ENCODE data around the gene GZF1.
"Not testable (repeated sequence)": the region's sequence is repeated elsewhere in the genome, so short reads cannot be mapped to it uniquely, and the experiment has no call there.

The GZF1 gene

DNA sequence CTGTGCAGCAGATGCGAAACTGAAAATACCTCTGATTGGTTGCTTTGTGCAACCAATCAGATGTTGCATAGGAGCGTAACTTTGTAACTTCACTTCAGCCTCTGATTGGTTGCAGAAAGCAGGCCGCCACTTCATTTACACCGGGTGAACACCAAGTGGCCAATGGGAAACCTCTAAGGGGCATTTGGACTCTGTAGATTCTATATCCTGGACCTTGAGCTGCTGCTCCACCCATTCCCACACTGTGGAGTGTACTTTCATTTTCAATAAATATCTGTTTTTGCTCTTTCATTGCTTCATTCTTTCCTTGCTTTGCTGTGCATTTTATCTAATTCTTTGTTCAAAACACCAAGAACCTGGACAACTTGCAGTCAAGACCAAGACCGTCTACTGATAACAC is 25.5 kb upstream of the GZF1 start:
- Mint-ChIP-seq H3K27me3 (no peaks in the 10 kb centered on the region), H3K9me3 (no peaks in the 10 kb centered on the region), H3K4me1 (ENCODE audit: low read depth) (no peaks in the 10 kb centered on the region), H3K36me3 (ENCODE audit: low read depth) (peaks cover 4% of the 10 kb centered on the region), H3K27ac (no peak overlapping the region), H3K4me3 (no peak overlapping the region)

DNA sequence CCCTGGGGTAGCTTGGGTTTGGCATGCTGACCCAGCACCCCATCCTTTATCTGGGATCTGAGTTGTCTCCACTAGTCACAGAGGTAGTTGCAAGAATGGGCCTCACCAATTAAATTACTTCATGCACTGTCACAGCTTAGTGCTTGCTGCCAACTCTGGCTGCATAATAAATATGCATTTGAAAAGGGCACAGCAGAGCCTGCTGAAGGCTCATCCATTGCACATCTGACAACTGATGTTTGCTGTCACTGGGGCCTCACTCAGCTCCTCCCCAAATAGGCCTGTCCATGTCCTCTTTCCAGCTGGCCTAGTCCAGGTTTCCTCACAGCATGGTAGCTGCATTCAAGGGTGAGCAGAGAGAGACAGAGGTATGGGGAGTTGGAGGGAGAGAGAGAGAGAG is 24.7 kb upstream of the GZF1 start:
- H3K9me3 Mint-ChIP-seq = no peaks in the 10 kb centered on the region
- no peak overlapping the region for H3K4me3 Mint-ChIP-seq
- H3K36me3 Mint-ChIP-seq (ENCODE audit: low read depth) = peaks cover 4% of the 10 kb centered on the region
- H3K4me1 Mint-ChIP-seq (ENCODE audit: low read depth) = no peaks in the 10 kb centered on the region
- no peaks in the 10 kb centered on the region for H3K27me3 Mint-ChIP-seq
- no peak overlapping the region for H3K27ac Mint-ChIP-seq

- Mint-ChIP-seq H3K9me3 (no peaks in the 10 kb centered on the region), H3K4me3 (no peak overlapping the region), H3K36me3 (ENCODE audit: low read depth) (no peaks in the 10 kb centered on the region), H3K27ac (no peak overlapping the region), H3K4me1 (ENCODE audit: low read depth) (no peaks in the 10 kb centered on the region), H3K27me3 (no peaks in the 10 kb centered on the region)
Measured at GRCh38 chr20:23339986-23340385, 22.0 kb upstream of the GZF1 start.

GRCh38 chr20:23340524-23340923 is 21.5 kb upstream of the GZF1 start:
- H3K36me3 Mint-ChIP-seq (ENCODE audit: low read depth) = no peaks in the 10 kb centered on the region
- no peak overlapping the region for H3K4me3 Mint-ChIP-seq
- no peaks in the 10 kb centered on the region for H3K4me1 Mint-ChIP-seq (ENCODE audit: low read depth)

DNA sequence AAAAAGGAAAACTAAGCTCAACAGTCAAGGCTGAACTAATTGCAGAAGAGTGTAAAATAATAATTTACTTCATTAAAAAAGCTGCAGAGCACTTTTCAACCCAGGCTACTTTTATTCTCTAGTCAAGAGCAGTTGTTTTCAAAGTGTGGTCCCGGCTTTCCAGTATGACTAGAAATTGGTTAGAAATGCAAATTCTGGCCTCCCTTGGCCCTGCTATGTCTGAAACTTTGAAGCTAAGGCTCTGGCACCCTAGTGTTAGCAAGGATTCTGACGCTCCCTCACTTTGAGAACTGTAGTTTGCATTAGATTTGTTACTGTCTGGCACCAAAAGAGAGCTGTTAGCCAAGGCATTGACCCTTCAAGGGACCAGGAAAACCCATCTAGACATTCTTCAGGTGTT is 20.9 kb upstream of the GZF1 start:
- no peaks in the 10 kb centered on the region for H3K9me3 Mint-ChIP-seq
- no peaks in the 10 kb centered on the region for H3K4me1 Mint-ChIP-seq (ENCODE audit: low read depth)
- H3K27me3 Mint-ChIP-seq = no peaks in the 10 kb centered on the region
- no peak overlapping the region for H3K4me3 Mint-ChIP-seq
- H3K27ac Mint-ChIP-seq = no peak overlapping the region
- H3K36me3 Mint-ChIP-seq (ENCODE audit: low read depth) = no peaks in the 10 kb centered on the region

More at GRCh38 chr20:23340524-23340923, 21.5 kb upstream of the GZF1 start:
- H3K9me3 Mint-ChIP-seq = no peaks in the 10 kb centered on the region
- no peak overlapping the region for H3K27ac Mint-ChIP-seq
- no peaks in the 10 kb centered on the region for H3K27me3 Mint-ChIP-seq

- H3K4me3 Mint-ChIP-seq = no peak overlapping the region
- H3K9me3 Mint-ChIP-seq = no peaks in the 10 kb centered on the region
- H3K27ac Mint-ChIP-seq = no peak overlapping the region
- H3K36me3 Mint-ChIP-seq (ENCODE audit: low read depth) = no peaks in the 10 kb centered on the region
- peaks cover under 1% of the 10 kb centered on the region for H3K4me1 Mint-ChIP-seq (ENCODE audit: low read depth)
- no peaks in the 10 kb centered on the region for H3K27me3 Mint-ChIP-seq
Measured at GRCh38 chr20:23343590-23343989, 18.4 kb upstream of the GZF1 start.

- Mint-ChIP-seq H3K36me3 (ENCODE audit: low read depth) (no peaks in the 10 kb centered on the region), H3K27me3 (no peaks in the 10 kb centered on the region), H3K4me1 (ENCODE audit: low read depth) (peaks cover 8% of the 10 kb centered on the region), H3K9me3 (no peaks in the 10 kb centered on the region), H3K27ac (no peak overlapping the region), H3K4me3 (no peak overlapping the region)
Measured at GRCh38 chr20:23344336-23344735, 17.6 kb upstream of the GZF1 start.

- no peaks in the 10 kb centered on the region for H3K36me3 Mint-ChIP-seq (ENCODE audit: low read depth)
- no peak overlapping the region for H3K27ac Mint-ChIP-seq
- no peak overlapping the region for H3K4me3 Mint-ChIP-seq
- no peaks in the 10 kb centered on the region for H3K27me3 Mint-ChIP-seq
- H3K4me1 Mint-ChIP-seq (ENCODE audit: low read depth) = peaks cover 12% of the 10 kb centered on the region
- H3K9me3 Mint-ChIP-seq = no peaks in the 10 kb centered on the region
Measured at GRCh38 chr20:23346002-23346401, 16.0 kb upstream of the GZF1 start.

- no peak overlapping the region for H3K27ac Mint-ChIP-seq
- peaks cover 7% of the 10 kb centered on the region for H3K36me3 Mint-ChIP-seq (ENCODE audit: low read depth)
- no peaks in the 10 kb centered on the region for H3K9me3 Mint-ChIP-seq
Measured at GRCh38 chr20:23347791-23348190, 14.2 kb upstream of the GZF1 start.

GRCh38 chr20:23348510-23348909 is 13.5 kb upstream of the GZF1 start:
- peak overlapping the region; percentile 74 for H3K27ac Mint-ChIP-seq
- H3K4me3 Mint-ChIP-seq = peak overlapping the region; percentile 42

More at GRCh38 chr20:23347791-23348190, 14.2 kb upstream of the GZF1 start:
- Mint-ChIP-seq H3K27me3 (no peaks in the 10 kb centered on the region), H3K4me3 (no peak overlapping the region), H3K4me1 (ENCODE audit: low read depth) (peaks cover 27% of the 10 kb centered on the region)

GRCh38 chr20:23349338-23350195 is 12.4 kb upstream of the GZF1 start:
- no peaks in the 10 kb centered on the region for H3K9me3 Mint-ChIP-seq
- no peaks in the 10 kb centered on the region for H3K27me3 Mint-ChIP-seq
- H3K36me3 Mint-ChIP-seq (ENCODE audit: low read depth) = peaks cover 19% of the 10 kb centered on the region
- peaks cover 35% of the 10 kb centered on the region for H3K4me1 Mint-ChIP-seq (ENCODE audit: low read depth)
- H3K27ac Mint-ChIP-seq = peak overlapping the region; percentile 99
- H3K4me3 Mint-ChIP-seq = peak overlapping the region; percentile 87

More at GRCh38 chr20:23348510-23348909, 13.5 kb upstream of the GZF1 start:
- H3K36me3 Mint-ChIP-seq (ENCODE audit: low read depth); H3K27me3 Mint-ChIP-seq; H3K9me3 Mint-ChIP-seq: not testable (repeated sequence)
- peaks cover 30% of the 10 kb centered on the region for H3K4me1 Mint-ChIP-seq (ENCODE audit: low read depth)

- Mint-ChIP-seq H3K36me3 (ENCODE audit: low read depth) (peaks cover 25% of the 10 kb centered on the region), H3K4me3 (peak within 1 kb of the TSS; percentile 87), H3K27me3 (no peaks in the 10 kb centered on the region), H3K27ac (peak within 1 kb of the TSS; percentile 99), H3K9me3 (no peaks in the 10 kb centered on the region), H3K4me1 (ENCODE audit: low read depth) (peaks cover 35% of the 10 kb centered on the region)
Measured at GRCh38 chr20:23350196-23350903, 11.6 kb upstream of the GZF1 start, which contains the start of gene NXT1. Gene NXT1 (plus strand): TSS chr20:23350791. CDS start chr20:23354042, 3,251 bp downstream.

- Mint-ChIP-seq H3K27me3 (no peaks in the 10 kb centered on the region), H3K27ac (peak overlapping the region; percentile 99), H3K4me3 (peak overlapping the region; percentile 87), H3K9me3 (no peaks in the 10 kb centered on the region), H3K36me3 (ENCODE audit: low read depth) (peaks cover 30% of the 10 kb centered on the region), H3K4me1 (ENCODE audit: low read depth) (peaks cover 35% of the 10 kb centered on the region)
Measured at GRCh38 chr20:23350904-23351838, 10.8 kb upstream of the GZF1 start.

- H3K4me3 Mint-ChIP-seq = no peak overlapping the region
- H3K27me3 Mint-ChIP-seq = no peaks in the 10 kb centered on the region
- peaks cover 56% of the 10 kb centered on the region for H3K4me1 Mint-ChIP-seq (ENCODE audit: low read depth)
- H3K27ac Mint-ChIP-seq = no peak overlapping the region
- peaks cover 29% of the 10 kb centered on the region for H3K36me3 Mint-ChIP-seq (ENCODE audit: low read depth)
- H3K9me3 Mint-ChIP-seq = no peaks in the 10 kb centered on the region
Measured at GRCh38 chr20:23356203-23356602, 5.8 kb upstream of the GZF1 start.
